A673 (cell line): ENCODE results near the gene LEO1. TPM values are rescaled to one million over a fixed set of nuclear protein-coding genes. Genes with fewer than 3 reads are reported as not detected.
A peak's percentile ranks its signal among the peaks of the same experiment; 100 is the strongest.

Experiments
- BruUV-seq: library from RNA; stranded (reverse); fragments of 400-500 nt; replicated peaks from 2 replicates; lab custom pipeline; 2021; lab: Mats Ljungman, UMichigan
- CTCF ChIA-PET: fragments of 300-600 bp; sonication (Branson Sonifier 250); formaldehyde crosslinking; loops from one replicate; lab custom pipeline; 2022; ENCODE audit warnings: antibody characterized with exemption; lab: Charles Lee
- POLR2A ChIA-PET: fragments of 300-600 bp; sonication (Branson Sonifier 250); formaldehyde crosslinking; loops from one replicate; lab custom pipeline; 2022; ENCODE audit warnings: antibody characterized with exemption; ENCODE audit not compliant: low non-redundant PET; lab: Charles Lee
- DNase-seq: peaks from one replicate; pipeline ENCODE4 v3.0.0-alpha.2; 2015; ENCODE audit warnings: low spot score
- H3K27ac ChIP-seq: fragments of 200-600 bp; sonication (generic); 2 replicates; pipeline ENCODE4 v1.5.1; 2016; ENCODE audit warnings: mixed run types, low read depth, mild to moderate bottlenecking, mixed read lengths, antibody characterized with exemption, low read length; ENCODE audit not compliant: poor library complexity, severe bottlenecking
- H3K27me3 ChIP-seq: fragments of 200-600 bp; sonication (generic); replicated peaks from 2 replicates; pipeline ENCODE4 v1.6.1; 2017; ENCODE audit warnings: mixed run types, low read depth, mild to moderate bottlenecking, mixed read lengths, antibody characterized with exemption, low read length; ENCODE audit not compliant: insufficient read depth, poor library complexity
- H3K36me3 ChIP-seq: fragments of 200-600 bp; sonication (generic); 2 replicates; pipeline ENCODE4 v1.6.1; 2016; ENCODE audit warnings: mixed run types, mild to moderate bottlenecking, mixed read lengths, antibody characterized with exemption, low read length; ENCODE audit not compliant: insufficient read depth, poor library complexity, severe bottlenecking
- H3K4me1 ChIP-seq: fragments of 200-600 bp; sonication (generic); 2 replicates; pipeline ENCODE4 v1.6.1; 2017; ENCODE audit warnings: mixed run types, mild to moderate bottlenecking, mixed read lengths, antibody characterized with exemption, low read length; ENCODE audit not compliant: insufficient read depth, poor library complexity, severe bottlenecking
- H3K4me3 ChIP-seq: fragments of 200-600 bp; sonication (generic); 2 replicates; pipeline ENCODE4 v1.5.1; 2016; ENCODE audit warnings: low read depth, mixed run types, mild to moderate bottlenecking, mixed read lengths, low read length; ENCODE audit not compliant: poor library complexity, severe bottlenecking
- H3K9me3 ChIP-seq: fragments of 200-600 bp; sonication (generic); 2 replicates; pipeline ENCODE4 v1.6.1; 2016; ENCODE audit warnings: mixed run types, low read depth, mild to moderate bottlenecking, mixed read lengths, antibody characterized with exemption, low read length; ENCODE audit not compliant: poor library complexity, severe bottlenecking
- EZH2 ChIP-seq: fragments of 200-600 bp; sonication (generic); IDR thresholded peaks from 2 replicates; pipeline ENCODE4 v1.6.1; 2017; ENCODE audit warnings: borderline replicate concordance, low read depth, mild to moderate bottlenecking, mixed read lengths, antibody characterized with exemption, low read length; ENCODE audit not compliant: poor library complexity, severe bottlenecking
- intact Hi-C: fragments of 100-400 bp; cut with micrococcal nuclease; formaldehyde crosslinking; loops from one replicate; pipeline ENCODE4 v1.10.0; 2022; ENCODE audit not compliant: unreplicated experiment
- total RNA-seq: library from RNA; stranded (reverse); gene quantifications from 2 replicates; pipeline ENCODE4 v1.2.3, GENCODE V29; 2021
- TF ChIP-seq, protein P1 (sequence below): fragments of 300-800, 200-600 bp; sonication (generic); conservative IDR thresholded peaks from 2 replicates; pipeline ENCODE4 v1.5.1; 2017; ENCODE audit warnings: low read depth, mild to moderate bottlenecking, antibody characterized with exemption, low read length, moderate library complexity, mixed read lengths

Gene LEO1
- total RNA-seq, 1 experiment from 2014 or later: 40.0 TPM

DNA sequence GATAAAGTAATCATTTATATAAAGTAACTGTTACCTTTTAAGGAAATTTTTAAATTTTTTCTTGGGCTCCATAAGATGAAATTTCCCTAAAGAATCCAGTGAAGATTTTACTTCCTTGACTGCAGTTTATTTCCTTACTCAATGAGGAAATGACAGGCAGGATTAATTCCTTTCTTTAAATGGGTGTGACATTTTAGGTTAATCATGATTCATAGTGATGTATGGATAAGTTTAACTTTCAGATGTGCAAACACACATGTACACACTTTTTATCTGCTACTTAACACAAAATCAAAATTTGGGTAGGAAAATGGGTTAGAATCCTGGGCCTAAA is 11.2 kb upstream of the LEO1 start:
- no peak overlapping the region for H3K4me3 ChIP-seq

DNA sequence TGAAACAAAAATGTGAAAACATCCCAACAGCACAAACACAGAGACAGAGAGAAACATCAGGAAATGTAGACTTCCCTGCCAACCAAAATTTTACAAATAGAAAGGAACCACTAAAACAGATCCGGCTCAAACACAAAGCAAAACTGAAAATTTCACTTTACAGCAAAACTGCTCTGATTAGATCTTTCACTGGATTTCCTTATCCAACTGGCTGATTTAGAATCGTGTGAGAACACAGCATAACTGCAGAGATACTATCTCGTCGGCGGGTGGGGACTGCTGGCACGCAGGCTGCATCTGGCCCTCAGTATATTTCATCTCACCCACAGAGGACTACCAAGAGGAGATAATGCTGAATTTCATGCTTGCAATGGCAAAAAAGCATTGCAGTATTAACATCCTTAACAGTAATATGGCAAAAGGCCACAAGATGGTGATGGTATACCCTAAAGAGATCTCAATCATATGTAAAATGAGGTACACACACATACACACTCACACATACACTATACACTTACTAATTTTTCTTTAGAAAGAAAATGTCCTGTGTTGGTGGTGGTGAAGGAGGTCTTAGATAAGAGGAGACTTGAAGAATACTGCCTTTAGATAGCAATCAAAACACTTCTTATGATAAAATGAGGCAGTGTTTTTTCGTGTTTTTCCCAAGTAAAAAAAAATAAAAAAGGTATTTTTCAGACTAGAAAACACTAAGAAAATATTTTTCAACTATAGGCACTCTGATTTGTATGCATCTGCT is 10.6 kb upstream of the LEO1 start:
- Histone ChIP-seq H3K4me3 (peak overlapping the region; percentile 10), H3K36me3 (no peaks in the 10 kb centered on the region), H3K27me3 (no peaks in the 10 kb centered on the region), H3K9me3 (no peaks in the 10 kb centered on the region), H3K4me1 (peaks cover 5% of the 10 kb centered on the region), H3K27ac (peak overlapping the region; percentile 3)
- peak; percentile 88 for DNase-seq
- POLR2A ChIA-PET: no interaction called here
- intact Hi-C loops: loop anchor here (1.0 to 5.0 kb wide), 3 partner anchors 97 to 245 kb away; no protein-coding TSS in a partner anchor
- TF ChIP-seq, protein P1, sequence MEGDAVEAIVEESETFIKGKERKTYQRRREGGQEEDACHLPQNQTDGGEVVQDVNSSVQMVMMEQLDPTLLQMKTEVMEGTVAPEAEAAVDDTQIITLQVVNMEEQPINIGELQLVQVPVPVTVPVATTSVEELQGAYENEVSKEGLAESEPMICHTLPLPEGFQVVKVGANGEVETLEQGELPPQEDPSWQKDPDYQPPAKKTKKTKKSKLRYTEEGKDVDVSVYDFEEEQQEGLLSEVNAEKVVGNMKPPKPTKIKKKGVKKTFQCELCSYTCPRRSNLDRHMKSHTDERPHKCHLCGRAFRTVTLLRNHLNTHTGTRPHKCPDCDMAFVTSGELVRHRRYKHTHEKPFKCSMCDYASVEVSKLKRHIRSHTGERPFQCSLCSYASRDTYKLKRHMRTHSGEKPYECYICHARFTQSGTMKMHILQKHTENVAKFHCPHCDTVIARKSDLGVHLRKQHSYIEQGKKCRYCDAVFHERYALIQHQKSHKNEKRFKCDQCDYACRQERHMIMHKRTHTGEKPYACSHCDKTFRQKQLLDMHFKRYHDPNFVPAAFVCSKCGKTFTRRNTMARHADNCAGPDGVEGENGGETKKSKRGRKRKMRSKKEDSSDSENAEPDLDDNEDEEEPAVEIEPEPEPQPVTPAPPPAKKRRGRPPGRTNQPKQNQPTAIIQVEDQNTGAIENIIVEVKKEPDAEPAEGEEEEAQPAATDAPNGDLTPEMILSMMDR: peak; percentile 66
- no peak for TF ChIP-seq EZH2
- no TSS peak for BruUV-seq
- CTCF ChIA-PET: no interaction called here

More for the DNA sequence above, 11.2 kb upstream of the LEO1 start:
- ChIA-PET CTCF (no interaction called here), POLR2A (no interaction called here)
- Histone ChIP-seq H3K27me3 (no peaks in the 10 kb centered on the region), H3K27ac (no peak overlapping the region), H3K36me3 (no peaks in the 10 kb centered on the region), H3K9me3 (no peaks in the 10 kb centered on the region), H3K4me1 (peaks cover 5% of the 10 kb centered on the region)
- BruUV-seq: no TSS peak
- TF ChIP-seq EZH2: no peak
- TF ChIP-seq, protein P1: no peak
- DNase-seq: no peak
- intact Hi-C loops: loop anchor here (1.0 to 5.0 kb wide), 3 partner anchors 97 to 245 kb away; no protein-coding TSS in a partner anchor

DNA sequence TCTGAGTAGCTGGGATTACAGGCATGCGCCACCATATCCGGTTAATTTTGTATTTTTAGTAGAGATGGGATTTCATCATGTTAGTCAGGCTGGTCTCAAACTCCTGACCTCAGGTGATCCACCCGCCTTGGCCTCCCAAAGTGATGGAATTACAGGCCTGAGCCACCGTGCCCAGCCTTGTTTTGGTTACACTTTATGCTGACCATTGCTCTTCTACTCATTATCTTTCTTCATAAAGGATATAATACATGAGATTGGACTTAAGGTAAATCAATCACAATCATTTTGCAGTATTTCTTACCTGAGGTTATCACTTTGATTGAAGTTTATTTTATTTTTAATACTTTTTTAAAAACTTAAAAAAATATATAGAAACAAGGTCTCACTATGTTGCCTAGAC is 2.2 kb upstream of the LEO1 start:
- Histone ChIP-seq H3K4me3 (no peak overlapping the region), H3K27ac (no peak overlapping the region), H3K9me3 (no peaks in the 10 kb centered on the region), H3K36me3 (no peaks in the 10 kb centered on the region), H3K27me3 (no peaks in the 10 kb centered on the region), H3K4me1 (peaks cover 6% of the 10 kb centered on the region)
- TF ChIP-seq EZH2: no peak
- TF ChIP-seq, protein P1: no peak
- ChIA-PET CTCF (no interaction called here), POLR2A (no interaction called here)
- DNase-seq: no peak
- BruUV-seq: no TSS peak
- intact Hi-C loops: loop anchor here (10.0 kb wide), 1 partner anchor 761 kb away; no protein-coding TSS in a partner anchor
